Measurements from ENCODE around the gene SORL1.

The SORL1 gene

GRCh38 chr11:121513807-121514206 is 61.7 kb downstream of the SORL1 start:
- DNase-seq: no peak

- DNase-seq: no peak
Measured at GRCh38 chr11:121514432-121515334, 62.6 kb downstream of the SORL1 start.

- no peak for DNase-seq
Measured at GRCh38 chr11:121515335-121515671, 63.2 kb downstream of the SORL1 start.

- no peak for DNase-seq
Measured at GRCh38 chr11:121517996-121518395, 65.9 kb downstream of the SORL1 start.

- no peak for DNase-seq
Measured at GRCh38 chr11:121520243-121521144, 68.4 kb downstream of the SORL1 start.

- no peak for DNase-seq
Measured at GRCh38 chr11:121521145-121522042, 69.3 kb downstream of the SORL1 start.

GRCh38 chr11:121522043-121522941 is 70.2 kb downstream of the SORL1 start:
- no peak for DNase-seq

- DNase-seq: no peak
Measured at GRCh38 chr11:121523581-121524232, 71.6 kb downstream of the SORL1 start.

GRCh38 chr11:121524233-121524631 is 72.1 kb downstream of the SORL1 start:
- DNase-seq: no peak

GRCh38 chr11:121525376-121525775 is 73.3 kb downstream of the SORL1 start:
- DNase-seq: no peak

GRCh38 chr11:121530257-121530656 is 78.1 kb downstream of the SORL1 start:
- DNase-seq: no peak

GRCh38 chr11:121533601-121534000 is 81.5 kb downstream of the SORL1 start:
- no peak for DNase-seq

GRCh38 chr11:121534131-121535093 is 82.3 kb downstream of the SORL1 start:
- no peak for DNase-seq

- DNase-seq: no peak
Measured at GRCh38 chr11:121535129-121535796, 83.1 kb downstream of the SORL1 start.

- no peak for DNase-seq
Measured at GRCh38 chr11:121536126-121536525, 84.0 kb downstream of the SORL1 start.

GRCh38 chr11:121538054-121538453 is 85.9 kb downstream of the SORL1 start:
- no peak for DNase-seq

- no peak for DNase-seq
Measured at GRCh38 chr11:121539000-121539399, 86.9 kb downstream of the SORL1 start.

GRCh38 chr11:121540627-121541026 is 88.5 kb downstream of the SORL1 start:
- no peak for DNase-seq

- DNase-seq: no peak
Measured at GRCh38 chr11:121543836-121544380, 91.8 kb downstream of the SORL1 start.
